Right lobe of liver (tissue), 6 donors: Measurements from ENCODE around the gene IFT88. TPM values are rescaled to one million over a fixed set of nuclear protein-coding genes. Genes with fewer than 3 reads are reported as not detected.

Source experiments
- ATAC-seq, 4 donors: fragments of 200-7000 bp; cut with Tn5 transposase; one replicate each; pipeline ENCODE4 v1.9.1; 2020; ENCODE audit warnings: mild to moderate bottlenecking in 4 of 4, moderate library complexity in 4 of 4
- DNase-seq, 3 donors: peaks; one replicate each; pipeline ENCODE4 v3.0.0-alpha.2; 2020
- H3K27ac ChIP-seq, 3 donors: fragments of 200-600 bp; one replicate each; pipeline ENCODE4 v1.8.0; 2022
- H3K27me3 ChIP-seq, 2 donors: fragments of 200-600 bp; one replicate each; pipeline ENCODE4 v1.8.0; 2022
- H3K36me3 ChIP-seq, 4 donors: fragments of 200-600 bp; sonication (generic) in 1 of 4; one replicate each; pipeline versions ENCODE4 v1.5.1 to v1.8.0; 2017 to 2022; ENCODE audit warnings: control low read depth in 1 of 4
- H3K4me1 ChIP-seq, 4 donors: fragments of 200-600 bp; sonication (generic) in 1 of 4; one replicate each; pipeline versions ENCODE4 v1.5.1 to v1.8.0; 2017 to 2022; ENCODE audit warnings: control low read depth in 1 of 4
- H3K4me3 ChIP-seq, 3 donors: fragments of 200-600 bp; one replicate each; pipeline ENCODE4 v1.8.0; 2022
- H3K9me3 ChIP-seq, 4 donors: fragments of 200-600 bp; sonication (generic) in 1 of 4; one replicate each; pipeline versions ENCODE4 v1.5.1 to v1.8.0; 2017 to 2022; ENCODE audit warnings: control low read depth in 1 of 4
- POLR2A ChIP-seq: fragments of 450-650 bp; IDR thresholded peaks from one replicate; pipeline ENCODE4 v1.6.1; 2017; ENCODE audit warnings: antibody characterized with exemption, mild to moderate bottlenecking
- WGBS: methylation state at CpG from one replicate; pipeline ENCODE4 v1.1.6; 2018; ENCODE audit warnings: low coverage, low lambda C conversion rate; ENCODE audit not compliant: insufficient coverage; ENCODE audit errors: missing lambda C conversion rate; 5-methylcytosine and 5-hydroxymethylcytosine counted together
- intact Hi-C, 2 donors: fragments of 100-400 bp; cut with DNase I; formaldehyde crosslinking; loops; one replicate each; pipeline versions ENCODE4 v1.11.2 to v1.14.1; 2022
- total RNA-seq, 6 experiments: library from RNA; depleted of rRNA in 2 of 6; stranded (reverse); fragments of >200 nt in 2 of 6; fragmentation: NEBNext Ultra II Directional in 3 of 6; extraction: Animal tissue kit (Norgen Biotek cat#: 25700) in 3 of 6; gene quantifications; one replicate each; pipeline versions ENCODE4 v1.1.0 to v1.2.4, GENCODE V29; 2016 to 2023
- TF ChIP-seq, protein P1 (sequence below), 4 donors: fragments of 200-600 bp in 3 of 4; fragments of 450-650 bp in 1 of 4; IDR thresholded peaks; one replicate each; pipeline versions ENCODE4 v1.5.1 to v1.8.0; 2016 to 2022; ENCODE audit warnings: antibody characterized with exemption in 4 of 4, mild to moderate bottlenecking in 2 of 4
- donor health status: DM: no; HTN: yes; CAD: no.
- donor health status: DM: no; HTN: no; CAD: no.
- donor health status: DM: no; HTN: no; CAD: no.
- donor health status: DM: no; HTN: yes; CAD: no.
- donor health status: DM: no; HTN: yes; CAD: no.

Gene IFT88
- total RNA-seq, 6 experiments from 2014 or later = 7.9 to 17.6 (median 11.8) TPM

DNA sequence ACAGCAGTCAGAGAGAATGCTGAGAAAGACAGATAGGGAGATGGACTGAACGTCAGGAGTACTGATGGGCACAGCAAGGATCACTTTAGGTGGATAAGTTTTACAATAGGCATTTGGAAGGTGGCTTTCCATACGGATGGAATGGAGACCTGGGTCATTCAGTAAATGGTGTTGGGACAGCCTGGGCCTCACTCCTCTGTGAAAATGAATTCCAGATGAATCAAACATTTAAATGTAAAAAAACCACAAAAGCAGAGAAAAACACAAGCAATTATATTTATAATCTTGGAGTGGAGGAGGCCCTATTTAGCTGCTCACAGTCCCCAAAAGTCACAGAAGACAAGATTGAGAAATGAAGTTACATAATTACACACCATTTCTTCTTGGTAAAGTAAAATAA is 141.3 kb downstream of the IFT88 start:
- no peaks in the 10 kb centered on the region for H3K9me3 ChIP-seq
- DNase-seq (no peak), ATAC-seq (no peak)
- H3K36me3 ChIP-seq = no peaks in the 10 kb centered on the region
- H3K27me3 ChIP-seq = no peaks in the 10 kb centered on the region
- no peak overlapping the region for H3K27ac ChIP-seq
- no peak overlapping the region for H3K4me3 ChIP-seq
- 63% methylated on average over 2 of the region's 2 CpGs for WGBS
- TF ChIP-seq, protein P1, sequence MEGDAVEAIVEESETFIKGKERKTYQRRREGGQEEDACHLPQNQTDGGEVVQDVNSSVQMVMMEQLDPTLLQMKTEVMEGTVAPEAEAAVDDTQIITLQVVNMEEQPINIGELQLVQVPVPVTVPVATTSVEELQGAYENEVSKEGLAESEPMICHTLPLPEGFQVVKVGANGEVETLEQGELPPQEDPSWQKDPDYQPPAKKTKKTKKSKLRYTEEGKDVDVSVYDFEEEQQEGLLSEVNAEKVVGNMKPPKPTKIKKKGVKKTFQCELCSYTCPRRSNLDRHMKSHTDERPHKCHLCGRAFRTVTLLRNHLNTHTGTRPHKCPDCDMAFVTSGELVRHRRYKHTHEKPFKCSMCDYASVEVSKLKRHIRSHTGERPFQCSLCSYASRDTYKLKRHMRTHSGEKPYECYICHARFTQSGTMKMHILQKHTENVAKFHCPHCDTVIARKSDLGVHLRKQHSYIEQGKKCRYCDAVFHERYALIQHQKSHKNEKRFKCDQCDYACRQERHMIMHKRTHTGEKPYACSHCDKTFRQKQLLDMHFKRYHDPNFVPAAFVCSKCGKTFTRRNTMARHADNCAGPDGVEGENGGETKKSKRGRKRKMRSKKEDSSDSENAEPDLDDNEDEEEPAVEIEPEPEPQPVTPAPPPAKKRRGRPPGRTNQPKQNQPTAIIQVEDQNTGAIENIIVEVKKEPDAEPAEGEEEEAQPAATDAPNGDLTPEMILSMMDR (IDR thresholded peaks at IDR 0.05) = no peak
- no peak for TF ChIP-seq POLR2A
- H3K4me1 ChIP-seq = peaks cover 0 to 7% (median 0%) of the 10 kb centered on the region in 4 donors
- intact Hi-C loops = loop anchor here in 1 of 2 donors (10.0 kb wide), 1 partner anchor 213 kb away; no protein-coding TSS in a partner anchor

DNA sequence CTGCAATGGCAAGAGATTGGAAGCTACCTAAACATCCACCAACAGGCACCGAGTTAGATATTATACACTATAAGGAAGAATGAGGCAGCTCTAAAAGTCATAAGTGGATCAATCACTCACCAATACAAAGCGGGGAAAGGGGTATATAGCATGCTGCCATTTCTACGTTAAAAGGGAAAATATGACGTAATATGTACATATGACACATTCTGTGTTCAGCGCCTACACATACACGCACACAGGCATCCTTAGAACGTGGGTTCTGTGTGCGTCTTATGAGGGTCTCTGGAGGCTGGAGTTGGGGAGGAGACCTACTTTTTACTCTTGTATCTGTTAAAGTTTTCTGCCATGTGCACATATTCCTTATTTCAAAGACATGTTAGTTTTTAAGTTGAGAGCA is 142.4 kb downstream of the IFT88 start:
- H3K4me3 ChIP-seq = no peak overlapping the region
- H3K9me3 ChIP-seq = no peaks in the 10 kb centered on the region
- 80% methylated on average over 8 of the region's 8 CpGs for WGBS
- intact Hi-C loops = loop anchor here in 1 of 2 donors (10.0 kb wide), 1 partner anchor 215 kb away; no protein-coding TSS in a partner anchor
- DNase-seq (no peak), ATAC-seq (no peak)
- no peaks in the 10 kb centered on the region for H3K36me3 ChIP-seq
- H3K4me1 ChIP-seq = peaks cover 0 to 12% (median 0%) of the 10 kb centered on the region in 4 donors
- H3K27me3 ChIP-seq = no peaks in the 10 kb centered on the region
- H3K27ac ChIP-seq = no peak overlapping the region
- TF ChIP-seq, protein P1 (IDR thresholded peaks at IDR 0.05) = no peak
- TF ChIP-seq POLR2A = no peak

DNA sequence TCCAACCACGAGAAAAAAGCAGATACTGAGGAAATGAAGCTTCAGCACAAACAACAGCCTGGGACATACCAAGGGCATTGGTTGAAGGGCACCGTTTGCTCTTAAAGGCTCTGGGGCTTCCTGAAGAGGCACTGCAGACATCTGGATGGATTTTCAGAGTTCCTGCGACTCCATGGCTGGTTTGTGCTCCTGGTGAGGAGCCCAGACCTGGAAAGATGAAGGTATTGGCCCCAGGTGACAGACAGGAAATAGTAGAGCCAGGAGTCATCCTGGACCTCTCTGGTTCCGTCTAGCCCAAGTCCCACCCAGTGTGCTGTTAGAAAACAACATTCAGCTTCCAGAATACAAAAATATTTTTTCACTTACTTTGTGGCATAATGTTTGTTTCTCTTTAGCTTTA is 142.8 kb downstream of the IFT88 start:
- 41% methylated on average over 4 of the region's 4 CpGs for WGBS
- intact Hi-C loops = loop anchor here (10.0 kb wide), 4 partner anchors 105 to 215 kb away; no protein-coding TSS in a partner anchor
- Histone ChIP-seq H3K4me3 (no peak overlapping the region), H3K27ac (no peak overlapping the region), H3K4me1 (peaks cover 0 to 15% (median 0%) of the 10 kb centered on the region in 4 donors), H3K9me3 (no peaks in the 10 kb centered on the region), H3K27me3 (no peaks in the 10 kb centered on the region), H3K36me3 (no peaks in the 10 kb centered on the region)
- ATAC-seq (no peak), DNase-seq (no peak)
- TF ChIP-seq, protein P1 (IDR thresholded peaks at IDR 0.05) = no peak
- TF ChIP-seq POLR2A = no peak

DNA sequence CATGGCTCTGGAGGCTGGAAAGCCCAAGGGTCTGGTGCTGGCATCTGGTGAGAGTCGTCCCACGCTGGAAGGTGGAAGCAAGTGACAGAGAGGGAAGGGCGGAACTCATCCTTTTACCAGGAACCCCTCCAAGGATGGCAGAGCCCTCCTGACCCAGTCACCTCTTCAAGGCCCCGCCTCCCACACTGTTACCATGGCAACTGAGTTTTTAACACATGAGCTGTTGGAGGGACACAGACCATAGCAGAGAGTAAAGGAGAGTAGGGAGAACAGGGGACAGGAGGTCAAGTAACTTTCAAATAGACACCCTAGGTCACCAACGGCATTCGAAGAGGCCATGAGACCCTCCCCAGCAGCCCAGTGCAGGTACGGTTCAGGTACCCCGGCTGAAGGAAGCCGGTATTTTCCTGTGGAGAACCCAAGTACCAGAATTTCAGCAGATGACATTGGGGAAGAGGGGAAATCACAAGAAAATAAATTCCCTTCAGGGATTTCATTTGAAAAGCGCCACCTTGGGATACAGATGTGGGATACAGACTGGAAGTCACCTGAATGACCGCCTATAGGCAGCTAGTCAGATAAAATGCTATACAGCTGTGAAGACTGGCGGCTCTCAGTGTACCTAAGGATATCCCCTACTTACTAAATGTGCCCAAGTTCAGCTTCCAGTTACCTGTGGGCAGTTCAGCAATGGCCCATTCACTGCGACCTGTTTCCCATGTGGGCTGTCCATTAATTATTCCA is 144.5 kb downstream of the IFT88 start:
- 60% methylated on average over 7 of the region's 13 CpGs for WGBS
- intact Hi-C loops = loop anchor here (10.0 kb wide), 3 partner anchors 103 to 213 kb away; no protein-coding TSS in a partner anchor

More for the DNA sequence above, 144.5 kb downstream of the IFT88 start:
- DNase-seq (no peak), ATAC-seq (no peak)
- H3K27ac ChIP-seq = no peak overlapping the region
- TF ChIP-seq, protein P1 (IDR thresholded peaks at IDR 0.05) = peak in 2 of 4 donors; percentile 6 to 7
- TF ChIP-seq POLR2A = no peak
- no peak overlapping the region for H3K4me3 ChIP-seq
- H3K9me3 ChIP-seq = no peaks in the 10 kb centered on the region
- H3K36me3 ChIP-seq = no peaks in the 10 kb centered on the region
- H3K27me3 ChIP-seq = no peaks in the 10 kb centered on the region
- H3K4me1 ChIP-seq = peaks cover 0 to 19% (median 0%) of the 10 kb centered on the region in 4 donors
